Measurements from ENCODE around the gene SLC44A3.

GRCh38 chr1:94899756-94900155 lies 79.6 kb downstream of the SLC44A3 start:
- TF ChIP-seq EZH2 (IDR thresholded peaks at IDR 0.05; ENCODE audit: low read depth, unreplicated experiment) = no peak
- no peak for TF ChIP-seq CTCF (conservative IDR thresholded peaks at IDR 0.05; ENCODE audit: low read depth in 2 of 2)
- TF ChIP-seq POLR2AphosphoS5 (IDR thresholded peaks at IDR 0.05; ENCODE audit: low read depth) = no peak
- TF ChIP-seq, protein P1, sequence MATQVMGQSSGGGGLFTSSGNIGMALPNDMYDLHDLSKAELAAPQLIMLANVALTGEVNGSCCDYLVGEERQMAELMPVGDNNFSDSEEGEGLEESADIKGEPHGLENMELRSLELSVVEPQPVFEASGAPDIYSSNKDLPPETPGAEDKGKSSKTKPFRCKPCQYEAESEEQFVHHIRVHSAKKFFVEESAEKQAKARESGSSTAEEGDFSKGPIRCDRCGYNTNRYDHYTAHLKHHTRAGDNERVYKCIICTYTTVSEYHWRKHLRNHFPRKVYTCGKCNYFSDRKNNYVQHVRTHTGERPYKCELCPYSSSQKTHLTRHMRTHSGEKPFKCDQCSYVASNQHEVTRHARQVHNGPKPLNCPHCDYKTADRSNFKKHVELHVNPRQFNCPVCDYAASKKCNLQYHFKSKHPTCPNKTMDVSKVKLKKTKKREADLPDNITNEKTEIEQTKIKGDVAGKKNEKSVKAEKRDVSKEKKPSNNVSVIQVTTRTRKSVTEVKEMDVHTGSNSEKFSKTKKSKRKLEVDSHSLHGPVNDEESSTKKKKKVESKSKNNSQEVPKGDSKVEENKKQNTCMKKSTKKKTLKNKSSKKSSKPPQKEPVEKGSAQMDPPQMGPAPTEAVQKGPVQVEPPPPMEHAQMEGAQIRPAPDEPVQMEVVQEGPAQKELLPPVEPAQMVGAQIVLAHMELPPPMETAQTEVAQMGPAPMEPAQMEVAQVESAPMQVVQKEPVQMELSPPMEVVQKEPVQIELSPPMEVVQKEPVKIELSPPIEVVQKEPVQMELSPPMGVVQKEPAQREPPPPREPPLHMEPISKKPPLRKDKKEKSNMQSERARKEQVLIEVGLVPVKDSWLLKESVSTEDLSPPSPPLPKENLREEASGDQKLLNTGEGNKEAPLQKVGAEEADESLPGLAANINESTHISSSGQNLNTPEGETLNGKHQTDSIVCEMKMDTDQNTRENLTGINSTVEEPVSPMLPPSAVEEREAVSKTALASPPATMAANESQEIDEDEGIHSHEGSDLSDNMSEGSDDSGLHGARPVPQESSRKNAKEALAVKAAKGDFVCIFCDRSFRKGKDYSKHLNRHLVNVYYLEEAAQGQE (IDR thresholded peaks at IDR 0.05; ENCODE audit: unreplicated experiment) = no peak
- TF ChIP-seq JUNB (IDR thresholded peaks at IDR 0.05; ENCODE audit: unreplicated experiment) = no peak
- no peak for TF ChIP-seq EZH2phosphoT487 (IDR thresholded peaks at IDR 0.05; ENCODE audit: unreplicated experiment)
- no peak for TF ChIP-seq ZNF462 (CRISPR knock-in tag; IDR thresholded peaks at IDR 0.05)
- TF ChIP-seq ETS1 (IDR thresholded peaks at IDR 0.05) = no peak
- no peak for TF ChIP-seq ZNF331 (CRISPR knock-in tag; IDR thresholded peaks at IDR 0.05; ENCODE audit: low read depth)
- no peak for TF ChIP-seq ZNF114 (CRISPR knock-in tag; IDR thresholded peaks at IDR 0.05)
- TF ChIP-seq NANOG (IDR thresholded peaks at IDR 0.05; ENCODE audit: borderline replicate concordance) = no peak
- TF ChIP-seq CREB1 (CRISPR knock-in tag; IDR thresholded peaks at IDR 0.05; ENCODE audit: low read depth) = no peak
- no peak for TF ChIP-seq STAT1 (IDR thresholded peaks at IDR 0.05; ENCODE audit: unreplicated experiment)

Measured in GM23338 (cell line).